Central memory CD8-positive, alpha-beta T cell (primary cell): ENCODE data around the gene ACTL7B.
"Not testable (repeated sequence)": the region's sequence is repeated elsewhere in the genome, so short reads cannot be mapped to it uniquely, and the experiment has no call there.

ENCODE experiments used
- ATAC-seq: fragments of 150-1000 bp; cut with Tn5 transposase; replicated peaks from 2 replicates; pipeline ENCODE4 v1.10.0; 2022; ENCODE audit warnings: mild to moderate bottlenecking, moderate FRiP score, moderate number of reproducible peaks; ENCODE audit not compliant: poor library complexity, severe bottlenecking; ENCODE audit errors: extremely low read depth
- DNase-seq, 2 donors: peaks; one replicate each; pipeline ENCODE4 v3.0.0; 2021; ENCODE audit warnings: low spot score in 2 of 2
- H3K27ac Mint-ChIP-seq: one replicate; pipeline ENCODE4 v1.8.0; 2022; ENCODE audit warnings: low read depth, mild to moderate bottlenecking, moderate library complexity, mixed read lengths
- H3K27me3 Mint-ChIP-seq: one replicate; pipeline ENCODE4 v1.8.0; 2022; ENCODE audit warnings: mixed read lengths
- H3K36me3 Mint-ChIP-seq: one replicate; pipeline ENCODE4 v1.8.0; 2022; ENCODE audit warnings: mild to moderate bottlenecking, moderate library complexity, mixed read lengths; ENCODE audit not compliant: insufficient read depth
- H3K4me1 Mint-ChIP-seq: one replicate; pipeline ENCODE4 v1.8.0; 2022; ENCODE audit warnings: mixed read lengths
- H3K4me3 Mint-ChIP-seq: one replicate; pipeline ENCODE4 v1.8.0; 2022; ENCODE audit warnings: mild to moderate bottlenecking, moderate library complexity, mixed read lengths
- H3K9me3 Mint-ChIP-seq: one replicate; pipeline ENCODE4 v1.8.0; 2022; ENCODE audit warnings: mixed read lengths

ACTL7B gene, protein sequence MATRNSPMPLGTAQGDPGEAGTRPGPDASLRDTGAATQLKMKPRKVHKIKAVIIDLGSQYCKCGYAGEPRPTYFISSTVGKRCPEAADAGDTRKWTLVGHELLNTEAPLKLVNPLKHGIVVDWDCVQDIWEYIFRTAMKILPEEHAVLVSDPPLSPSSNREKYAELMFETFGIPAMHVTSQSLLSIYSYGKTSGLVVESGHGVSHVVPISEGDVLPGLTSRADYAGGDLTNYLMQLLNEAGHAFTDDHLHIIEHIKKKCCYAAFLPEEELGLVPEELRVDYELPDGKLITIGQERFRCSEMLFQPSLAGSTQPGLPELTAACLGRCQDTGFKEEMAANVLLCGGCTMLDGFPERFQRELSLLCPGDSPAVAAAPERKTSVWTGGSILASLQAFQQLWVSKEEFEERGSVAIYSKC

DNA sequence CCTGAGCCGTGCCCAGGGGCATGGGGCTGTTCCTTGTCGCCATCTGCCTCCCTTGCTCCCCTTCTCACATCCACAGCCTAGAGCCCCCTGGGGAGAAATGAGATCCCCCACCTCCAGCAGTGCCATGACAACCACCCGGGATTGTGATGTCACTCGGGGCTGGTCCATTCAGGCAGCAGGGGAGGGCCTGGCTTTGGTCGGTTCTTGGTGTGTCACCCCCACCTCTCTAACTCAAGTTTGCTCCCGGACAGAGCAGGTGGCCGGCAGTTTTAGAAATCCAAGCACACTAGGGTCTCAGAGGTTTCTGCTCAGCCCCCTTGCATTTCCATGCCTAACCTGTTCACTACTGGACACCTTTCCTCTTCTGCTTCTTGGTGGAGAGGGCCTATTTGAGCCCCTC, at the start of gene ACTL7B:
ACTL7B (minus strand) TSS at position 99 of the 400 bp plus-strand sequence; CDS start at position 43, 56 bp downstream.
- ATAC-seq (no peak), DNase-seq (no peak)
- H3K4me1 Mint-ChIP-seq, result no peaks in the 10 kb centered on the region
- peaks cover 21% of the 10 kb centered on the region for H3K27me3 Mint-ChIP-seq
- no peaks in the 10 kb centered on the region for H3K36me3 Mint-ChIP-seq
- H3K9me3 Mint-ChIP-seq, result no peaks in the 10 kb centered on the region
- H3K4me3 Mint-ChIP-seq, result no peak within 1 kb of the TSS
- H3K27ac Mint-ChIP-seq, result no peak within 1 kb of the TSS

DNA sequence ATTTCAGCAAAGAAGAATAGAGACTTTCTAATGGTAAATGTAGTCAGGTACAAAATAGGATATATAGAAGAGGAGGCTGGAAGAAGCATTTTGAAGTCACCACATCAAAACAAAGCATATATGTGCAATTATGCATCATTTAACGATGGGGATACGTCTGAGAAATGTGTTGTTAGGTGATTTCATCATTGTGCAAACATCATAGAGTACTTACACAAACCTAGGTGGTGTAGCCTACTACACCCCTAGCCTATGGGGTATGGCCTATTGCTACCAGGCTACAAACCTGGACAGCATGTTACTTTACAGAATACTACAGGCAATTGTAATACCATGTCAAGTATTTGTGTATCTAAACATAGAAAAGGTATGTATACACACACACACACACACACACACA, 49.7 kb upstream of the ACTL7B start:
- H3K36me3 Mint-ChIP-seq, result peaks cover 57% of the 10 kb centered on the region
- H3K27ac Mint-ChIP-seq, result no peak overlapping the region
- no peak for DNase-seq
- H3K4me1 Mint-ChIP-seq, result peaks cover 5% of the 10 kb centered on the region
- H3K9me3 Mint-ChIP-seq, result no peaks in the 10 kb centered on the region
- no peak for ATAC-seq
- no peak overlapping the region for H3K4me3 Mint-ChIP-seq
- H3K27me3 Mint-ChIP-seq, result no peaks in the 10 kb centered on the region

DNA sequence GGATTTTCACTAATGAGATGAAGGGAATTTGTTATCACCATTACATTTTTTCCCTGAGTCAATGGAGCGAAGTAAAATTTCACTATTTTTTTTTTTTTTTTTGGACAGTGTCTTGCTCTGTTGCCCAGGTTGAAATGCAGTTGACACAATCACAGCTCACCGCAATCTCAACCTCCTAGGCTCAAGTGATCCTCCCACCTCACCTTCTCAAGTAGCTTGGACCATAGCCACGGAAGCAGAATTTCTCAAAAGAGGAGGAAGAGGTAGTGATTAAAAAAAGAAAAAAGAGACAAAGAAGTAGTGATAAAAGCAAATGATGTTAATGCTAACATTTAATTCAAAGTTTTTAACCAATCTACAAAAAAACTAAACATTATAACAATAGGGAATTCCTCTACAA, 48.4 kb upstream of the ACTL7B start:
- ATAC-seq (no peak), DNase-seq (no peak)
- no peaks in the 10 kb centered on the region for H3K9me3 Mint-ChIP-seq
- no peaks in the 10 kb centered on the region for H3K4me1 Mint-ChIP-seq
- no peaks in the 10 kb centered on the region for H3K27me3 Mint-ChIP-seq
- H3K27ac Mint-ChIP-seq, result no peak overlapping the region
- no peak overlapping the region for H3K4me3 Mint-ChIP-seq
- peaks cover 61% of the 10 kb centered on the region for H3K36me3 Mint-ChIP-seq

DNA sequence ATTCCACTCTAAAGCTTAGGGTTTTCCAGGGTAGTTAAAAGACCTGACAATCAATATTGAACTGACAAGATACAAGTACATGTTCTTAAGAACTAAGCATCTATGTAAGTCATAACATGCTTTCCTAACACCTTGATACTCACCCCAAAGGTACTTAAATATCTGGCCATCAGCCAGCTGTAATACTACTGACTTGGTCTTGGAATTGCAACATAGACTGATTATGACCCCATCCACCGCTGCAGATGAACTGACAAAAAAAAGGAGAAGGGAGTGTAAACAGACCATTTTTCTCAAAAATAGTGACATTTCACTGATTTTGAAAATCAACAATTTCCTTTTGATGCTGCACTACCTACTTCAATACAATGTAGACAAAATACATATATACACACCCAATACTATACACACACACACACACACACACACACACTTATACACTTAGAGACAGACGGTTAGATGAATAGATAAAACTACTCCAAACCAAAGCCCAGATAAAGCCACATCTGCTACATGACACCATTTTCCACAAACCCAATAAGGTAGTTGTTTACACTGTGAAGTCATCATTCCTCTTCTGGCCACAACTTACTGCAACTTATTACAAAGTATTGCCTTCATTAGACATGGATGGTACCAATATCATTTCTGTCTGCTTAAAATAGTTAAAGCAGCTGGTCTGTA, 47.8 kb upstream of the ACTL7B start:
- H3K4me3 Mint-ChIP-seq, result no peak overlapping the region
- H3K4me1 Mint-ChIP-seq, result no peaks in the 10 kb centered on the region
- no peaks in the 10 kb centered on the region for H3K27me3 Mint-ChIP-seq
- H3K36me3 Mint-ChIP-seq, result peaks cover 61% of the 10 kb centered on the region
- DNase-seq, result no peak
- H3K27ac Mint-ChIP-seq, result no peak overlapping the region
- no peaks in the 10 kb centered on the region for H3K9me3 Mint-ChIP-seq
- no peak for ATAC-seq

DNA sequence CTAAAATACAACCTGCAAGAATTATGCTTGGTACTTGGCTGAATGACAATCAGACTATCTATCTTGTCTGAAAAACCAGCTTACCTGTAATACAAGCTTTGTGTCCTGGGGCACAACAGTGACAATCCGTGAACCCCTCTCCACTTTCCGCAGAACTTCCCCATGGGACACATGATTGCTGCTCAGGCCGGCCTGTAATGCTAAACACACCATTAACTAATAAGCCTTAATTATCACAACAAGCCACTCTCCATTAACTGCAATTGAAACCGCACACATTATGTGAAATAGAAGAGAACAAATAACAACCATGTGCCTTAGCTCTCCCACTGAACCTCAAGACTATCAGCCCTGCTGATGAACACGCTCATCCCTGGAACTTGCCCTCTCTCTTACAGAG, 44.4 kb upstream of the ACTL7B start:
- Mint-ChIP-seq H3K27me3 (no peaks in the 10 kb centered on the region), H3K36me3 (peaks cover 72% of the 10 kb centered on the region), H3K4me1 (no peaks in the 10 kb centered on the region), H3K4me3 (no peak overlapping the region), H3K9me3 (no peaks in the 10 kb centered on the region), H3K27ac (no peak overlapping the region)
- ATAC-seq (no peak), DNase-seq (no peak)

DNA sequence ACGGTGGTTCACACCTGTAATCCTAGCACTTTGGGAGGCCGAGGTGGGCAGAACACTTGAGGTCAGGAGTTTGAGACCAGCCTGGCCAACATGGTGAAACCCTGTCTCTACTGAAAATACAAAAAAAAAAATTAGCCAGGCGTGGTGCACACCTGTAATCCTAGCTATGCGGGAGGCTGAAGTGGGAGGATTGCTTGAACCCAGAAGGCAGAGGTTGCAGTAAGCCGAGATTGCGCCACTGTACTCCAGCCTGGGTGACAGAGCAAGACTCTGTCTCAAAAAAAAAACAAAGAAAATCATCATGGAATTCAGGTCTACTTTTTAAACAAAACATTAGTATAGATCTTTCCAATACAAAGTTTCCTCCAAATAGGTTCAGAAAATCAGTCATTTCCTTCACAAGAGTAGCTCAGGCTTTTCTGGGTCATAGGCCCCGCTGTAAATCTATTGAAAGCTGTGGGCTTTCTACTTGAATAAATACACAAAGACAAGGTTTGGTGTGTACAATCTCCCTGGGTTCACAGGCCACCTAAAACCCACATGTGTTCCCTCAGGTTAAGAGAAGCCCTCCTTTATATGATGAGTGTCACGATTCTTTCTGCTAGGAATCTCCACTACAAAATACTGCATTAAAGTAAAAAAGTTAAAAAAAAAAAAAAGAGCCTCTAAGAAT, 43.4 kb upstream of the ACTL7B start:
- not testable (repeated sequence) for H3K4me3 Mint-ChIP-seq, H3K9me3 Mint-ChIP-seq, ATAC-seq, DNase-seq, H3K27me3 Mint-ChIP-seq, H3K27ac Mint-ChIP-seq, H3K4me1 Mint-ChIP-seq
- H3K36me3 Mint-ChIP-seq, result peaks cover 78% of the 10 kb centered on the region

DNA sequence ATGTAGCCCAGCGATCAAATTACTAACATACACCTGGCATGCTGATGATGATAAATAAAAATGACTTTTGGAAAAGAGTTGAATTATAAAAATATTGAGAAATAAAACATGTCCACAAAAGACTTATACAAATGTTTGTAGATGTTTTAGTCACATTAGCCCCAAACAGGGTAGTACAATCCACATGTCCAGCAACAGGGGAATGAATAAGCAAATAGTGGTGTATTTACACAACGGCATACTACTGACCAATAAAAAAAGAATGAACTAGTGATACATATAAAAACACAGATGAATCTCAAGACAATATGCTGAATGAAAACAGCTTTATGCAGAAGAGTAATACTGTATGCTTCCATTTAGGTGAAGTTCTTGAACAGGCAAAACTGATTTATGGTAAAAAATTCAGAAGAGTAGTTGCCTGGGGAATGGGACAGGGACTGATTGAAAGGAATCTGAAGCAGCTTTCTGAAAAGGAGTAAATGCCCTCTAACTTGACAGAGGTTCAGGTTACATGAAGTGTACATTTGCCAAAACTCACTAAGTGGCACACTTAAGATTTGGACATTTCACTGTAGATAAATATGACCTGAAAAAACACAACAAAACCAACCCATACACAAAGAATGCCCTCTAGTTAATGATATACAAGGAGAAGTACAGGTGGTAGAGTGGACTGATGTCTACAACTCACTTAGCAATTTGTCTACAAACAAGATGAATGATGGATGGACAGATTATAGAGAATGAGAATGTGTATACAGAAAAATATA, 41.7 kb upstream of the ACTL7B start:
- DNase-seq, result no peak
- ATAC-seq, result no peak
- Mint-ChIP-seq H3K27me3 (no peaks in the 10 kb centered on the region), H3K27ac (peak overlapping the region; percentile 17), H3K36me3 (peaks cover 74% of the 10 kb centered on the region), H3K4me3 (no peak overlapping the region), H3K9me3 (no peaks in the 10 kb centered on the region), H3K4me1 (no peaks in the 10 kb centered on the region)

DNA sequence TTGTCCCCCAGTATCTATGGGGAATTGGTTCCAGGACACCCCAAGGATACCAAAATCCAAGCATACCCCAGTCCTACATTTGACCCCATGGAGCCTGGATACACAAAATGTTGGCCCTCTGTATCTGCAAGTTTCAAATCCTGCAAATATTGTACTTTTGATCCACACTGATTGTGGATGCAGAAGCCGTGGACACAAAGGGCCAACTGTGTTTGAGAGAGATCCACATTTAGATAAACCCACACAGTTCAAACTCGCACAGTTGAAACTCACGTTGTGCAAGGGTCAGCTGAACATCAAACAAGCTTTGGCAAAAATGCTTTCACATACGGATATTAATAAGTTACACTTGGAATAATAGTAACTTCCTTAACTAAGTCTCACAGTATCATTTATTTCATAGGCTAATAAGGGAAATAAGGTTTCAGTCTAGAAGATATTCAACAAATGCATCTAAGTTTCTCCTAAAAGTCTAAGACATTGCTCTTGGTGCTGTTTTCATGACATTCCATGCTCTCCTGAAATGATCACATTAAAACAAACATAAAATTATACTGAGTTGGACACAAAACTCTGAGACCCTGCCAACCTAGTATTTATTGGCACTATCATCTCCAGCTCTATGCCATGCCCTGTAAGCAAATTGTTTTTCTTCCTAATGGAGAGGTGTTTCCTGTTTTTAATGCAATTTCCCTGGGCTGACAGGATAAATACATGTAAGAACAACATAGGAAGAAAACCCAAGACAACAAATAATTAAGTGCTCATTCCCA, 38.6 kb upstream of the ACTL7B start:
- no peak for DNase-seq
- Mint-ChIP-seq H3K27me3 (no peaks in the 10 kb centered on the region), H3K36me3 (peaks cover 77% of the 10 kb centered on the region), H3K9me3 (no peaks in the 10 kb centered on the region), H3K27ac (no peak overlapping the region), H3K4me3 (no peak overlapping the region), H3K4me1 (no peaks in the 10 kb centered on the region)
- no peak for ATAC-seq

DNA sequence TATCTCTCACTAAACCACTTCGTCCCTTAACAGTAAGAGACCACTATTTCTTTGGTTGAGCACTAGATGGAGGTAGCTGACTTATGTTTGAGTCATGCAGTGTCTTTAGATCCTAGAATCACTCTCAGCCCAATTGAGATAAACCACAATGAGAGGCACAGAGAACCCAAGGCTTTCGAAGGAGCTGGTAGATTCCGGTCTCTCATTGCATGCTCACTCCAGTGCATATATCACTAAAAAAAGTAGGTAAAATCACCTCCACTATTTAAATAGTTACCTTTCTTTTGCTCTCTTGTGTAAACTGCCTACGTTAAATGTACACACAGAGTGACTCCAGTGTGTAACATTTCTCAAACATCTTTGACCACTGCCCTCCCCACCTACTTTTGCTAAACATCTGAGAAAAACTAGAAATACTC, 33.9 kb upstream of the ACTL7B start:
- Mint-ChIP-seq H3K4me3 (no peak overlapping the region), H3K27me3 (no peaks in the 10 kb centered on the region), H3K9me3 (no peaks in the 10 kb centered on the region), H3K27ac (no peak overlapping the region), H3K36me3 (peaks cover 51% of the 10 kb centered on the region), H3K4me1 (peaks cover 6% of the 10 kb centered on the region)
- DNase-seq (no peak), ATAC-seq (no peak)

DNA sequence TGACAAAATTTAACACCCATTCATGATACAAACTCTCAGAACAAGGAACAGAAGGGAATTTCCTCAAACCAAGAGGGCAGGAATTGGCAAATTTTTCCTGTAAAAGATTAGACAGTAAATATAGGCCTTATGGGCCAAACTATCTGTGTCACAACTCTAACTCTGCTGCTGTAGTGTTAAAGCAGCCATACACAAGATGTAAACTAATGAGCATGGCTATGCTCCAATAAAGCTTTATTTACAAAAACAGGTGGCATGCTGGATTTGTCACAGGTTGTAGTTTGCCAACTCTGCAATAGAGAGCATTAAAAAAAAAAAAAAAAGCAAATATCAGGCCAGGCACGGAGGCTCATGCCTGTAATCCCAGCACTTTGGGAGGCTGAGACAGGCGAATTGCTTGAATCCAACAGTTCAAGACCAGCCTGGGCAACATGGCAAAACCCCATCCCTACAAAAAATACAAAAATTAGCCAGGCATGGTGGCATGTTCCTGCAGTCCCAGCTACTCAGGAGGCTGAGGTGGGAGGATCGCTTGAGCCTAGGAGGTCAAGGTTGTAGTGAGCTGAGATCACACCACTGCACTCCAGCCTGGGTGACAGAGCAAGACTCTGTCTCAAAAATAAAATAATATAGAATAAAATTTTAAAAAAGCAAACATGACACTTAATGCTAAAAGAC, 30.9 kb upstream of the ACTL7B start:
- H3K36me3 Mint-ChIP-seq, result peaks cover 39% of the 10 kb centered on the region
- H3K4me3 Mint-ChIP-seq, H3K4me1 Mint-ChIP-seq, H3K27me3 Mint-ChIP-seq, H3K27ac Mint-ChIP-seq, ATAC-seq, H3K9me3 Mint-ChIP-seq, DNase-seq: not testable (repeated sequence)

DNA sequence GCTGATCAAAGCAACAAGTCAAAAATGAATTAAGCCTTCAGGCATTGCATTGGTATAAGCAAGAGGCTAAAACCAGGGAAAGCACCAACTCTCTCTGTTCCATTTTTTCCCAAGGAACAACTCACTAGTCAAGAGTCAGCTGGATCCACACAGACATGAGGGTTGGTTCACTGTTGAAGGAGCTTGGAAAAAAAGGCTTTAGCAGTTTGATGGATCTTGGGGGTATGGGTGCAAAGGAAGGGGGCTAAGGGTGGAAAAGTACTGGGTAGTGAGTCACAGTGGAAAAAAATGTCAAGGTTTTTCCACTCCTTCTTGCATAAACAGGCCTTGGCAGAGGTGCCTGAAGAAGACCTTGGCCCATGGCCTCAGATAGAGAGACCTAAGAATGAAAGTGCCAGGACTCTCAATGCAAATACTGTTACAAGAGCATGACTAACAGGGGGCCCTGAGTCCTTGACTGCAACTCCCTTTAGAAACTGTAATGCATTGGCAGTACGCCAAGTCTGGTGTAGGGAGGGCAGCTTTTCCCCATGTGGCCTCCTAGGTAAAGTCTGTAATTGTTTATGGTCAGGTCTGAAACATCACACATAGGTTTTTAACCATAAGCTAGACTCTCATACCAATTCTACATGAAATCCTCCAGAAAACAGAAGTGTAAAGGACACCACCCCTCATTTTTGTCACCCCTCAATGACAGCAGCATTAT, 30.0 kb upstream of the ACTL7B start:
- Mint-ChIP-seq H3K9me3 (no peaks in the 10 kb centered on the region), H3K4me3 (no peak overlapping the region), H3K36me3 (peaks cover 38% of the 10 kb centered on the region), H3K27me3 (no peaks in the 10 kb centered on the region), H3K27ac (no peak overlapping the region), H3K4me1 (peaks cover 6% of the 10 kb centered on the region)
- no peak for DNase-seq
- no peak for ATAC-seq
